Retinal pigment epithelial cell (primary cell): ENCODE data around the gene TAF9.

Experiments used
- DNase-seq: peaks from one replicate; pipeline ENCODE4 v3.0.0-alpha.2; 2010; ENCODE audit warnings: low read depth
- H3K4me3 ChIP-seq: 2 replicates; pipeline ENCODE4 v1.5.1; 2011; ENCODE audit warnings: mild to moderate bottlenecking, low read length, control low read depth, moderate library complexity
- TF ChIP-seq, protein P1 (sequence below): conservative IDR thresholded peaks from 2 replicates; pipeline ENCODE4 v1.5.1; 2011; ENCODE audit warnings: low read depth, low read length, control low read depth, inconsistent platforms

The TAF9 gene, protein sequence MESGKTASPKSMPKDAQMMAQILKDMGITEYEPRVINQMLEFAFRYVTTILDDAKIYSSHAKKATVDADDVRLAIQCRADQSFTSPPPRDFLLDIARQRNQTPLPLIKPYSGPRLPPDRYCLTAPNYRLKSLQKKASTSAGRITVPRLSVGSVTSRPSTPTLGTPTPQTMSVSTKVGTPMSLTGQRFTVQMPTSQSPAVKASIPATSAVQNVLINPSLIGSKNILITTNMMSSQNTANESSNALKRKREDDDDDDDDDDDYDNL

DNA sequence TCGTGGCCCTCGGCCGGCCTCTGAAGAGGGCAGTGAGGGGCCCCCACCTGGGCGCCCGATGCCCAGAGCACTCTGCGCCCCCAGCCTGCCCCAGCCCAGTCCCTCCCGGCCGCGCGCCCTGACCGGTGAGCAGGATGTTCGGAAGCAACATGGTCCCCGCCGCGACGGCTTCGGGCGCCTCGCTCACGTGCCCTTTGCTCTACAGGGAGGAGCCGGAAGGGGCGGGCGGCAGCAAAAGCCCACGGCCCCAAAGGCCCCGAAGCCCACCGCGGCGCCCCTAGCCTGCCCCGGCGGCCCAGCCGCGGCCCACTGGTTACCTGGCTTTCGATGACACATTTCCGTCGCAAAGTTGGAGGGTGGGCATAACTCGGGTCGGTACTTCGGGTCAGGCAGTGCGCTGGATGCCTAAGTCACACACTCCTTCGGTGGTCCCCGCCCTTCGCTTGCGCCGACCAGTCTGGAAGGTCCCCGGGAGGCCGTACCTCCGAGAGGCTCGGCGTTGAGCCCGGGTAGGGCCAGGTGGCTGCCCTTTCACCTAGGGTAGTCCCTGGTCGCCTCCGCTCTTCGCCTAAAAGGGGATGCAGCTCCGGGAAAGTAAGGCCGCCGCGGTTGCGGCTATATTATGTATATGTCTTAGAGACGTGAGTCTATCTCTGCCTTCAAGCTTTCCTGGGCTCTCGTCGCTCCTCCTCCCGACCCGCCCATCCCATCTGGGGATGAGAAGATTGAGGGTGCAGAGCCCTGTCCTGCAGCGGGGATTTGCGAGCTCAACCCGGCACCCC is at the start of gene TAF9, which contains the start of the genes AK6 and RAD17:
Gene TAF9, minus strand, starts transcription at position 181 of the 782 bp plus-strand sequence. CDS start 3,783 bp downstream, outside the sequence.
Gene AK6, minus strand, starts transcription at position 181 of the 782 bp plus-strand sequence. Its CDS starts 30 bp downstream, at position 151.
Gene RAD17, plus strand, starts transcription at position 479 of the 782 bp plus-strand sequence. CDS start 2,391 bp downstream, outside the sequence.
- peak within 1 kb of the TSS; percentile 69 for H3K4me3 ChIP-seq
- TF ChIP-seq, protein P1, sequence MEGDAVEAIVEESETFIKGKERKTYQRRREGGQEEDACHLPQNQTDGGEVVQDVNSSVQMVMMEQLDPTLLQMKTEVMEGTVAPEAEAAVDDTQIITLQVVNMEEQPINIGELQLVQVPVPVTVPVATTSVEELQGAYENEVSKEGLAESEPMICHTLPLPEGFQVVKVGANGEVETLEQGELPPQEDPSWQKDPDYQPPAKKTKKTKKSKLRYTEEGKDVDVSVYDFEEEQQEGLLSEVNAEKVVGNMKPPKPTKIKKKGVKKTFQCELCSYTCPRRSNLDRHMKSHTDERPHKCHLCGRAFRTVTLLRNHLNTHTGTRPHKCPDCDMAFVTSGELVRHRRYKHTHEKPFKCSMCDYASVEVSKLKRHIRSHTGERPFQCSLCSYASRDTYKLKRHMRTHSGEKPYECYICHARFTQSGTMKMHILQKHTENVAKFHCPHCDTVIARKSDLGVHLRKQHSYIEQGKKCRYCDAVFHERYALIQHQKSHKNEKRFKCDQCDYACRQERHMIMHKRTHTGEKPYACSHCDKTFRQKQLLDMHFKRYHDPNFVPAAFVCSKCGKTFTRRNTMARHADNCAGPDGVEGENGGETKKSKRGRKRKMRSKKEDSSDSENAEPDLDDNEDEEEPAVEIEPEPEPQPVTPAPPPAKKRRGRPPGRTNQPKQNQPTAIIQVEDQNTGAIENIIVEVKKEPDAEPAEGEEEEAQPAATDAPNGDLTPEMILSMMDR = no peak
- peak; percentile 61 for DNase-seq

DNA sequence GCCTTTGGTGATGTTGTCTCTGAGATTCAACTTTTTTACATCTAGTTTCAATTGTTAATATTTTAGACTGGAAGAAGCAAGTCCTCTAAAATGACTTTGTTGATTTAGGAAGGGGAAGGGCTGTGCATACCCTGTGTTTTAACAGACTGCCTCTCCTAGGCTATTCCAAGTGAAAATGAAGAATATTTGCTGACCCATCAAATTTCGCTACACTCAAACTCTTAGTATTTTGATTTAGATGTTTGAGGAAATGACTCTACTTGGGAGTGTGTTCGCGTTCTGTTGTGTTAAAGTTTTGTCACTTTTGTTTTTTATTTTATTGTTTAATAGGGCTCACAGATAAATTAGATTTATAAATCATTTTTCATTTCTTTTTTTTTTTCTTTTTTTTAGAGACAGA is 49.2 kb upstream of the TAF9 start:
- DNase-seq = no peak
- H3K4me3 ChIP-seq = no peak overlapping the region
- TF ChIP-seq, protein P1 = no peak

DNA sequence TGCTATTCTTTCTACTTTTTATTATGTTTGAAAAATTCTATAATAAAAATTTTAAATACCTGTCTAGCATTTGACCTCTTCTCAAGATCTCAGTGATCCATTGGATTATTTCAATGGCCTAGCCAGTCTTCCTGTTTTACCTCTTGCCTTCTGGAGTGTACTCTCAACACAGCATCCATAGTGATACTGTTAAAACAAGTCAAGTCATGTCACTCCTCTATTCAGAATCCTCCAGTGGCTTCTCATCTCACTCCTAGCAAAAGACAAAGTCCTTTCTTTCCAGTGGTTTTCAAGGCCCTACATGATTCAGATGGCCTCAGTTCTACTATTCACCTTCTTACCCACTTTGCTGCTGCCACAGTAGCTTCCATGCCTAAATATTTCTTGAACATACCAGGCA is 47.4 kb upstream of the TAF9 start:
- no peak for DNase-seq
- TF ChIP-seq, protein P1 = no peak

DNA sequence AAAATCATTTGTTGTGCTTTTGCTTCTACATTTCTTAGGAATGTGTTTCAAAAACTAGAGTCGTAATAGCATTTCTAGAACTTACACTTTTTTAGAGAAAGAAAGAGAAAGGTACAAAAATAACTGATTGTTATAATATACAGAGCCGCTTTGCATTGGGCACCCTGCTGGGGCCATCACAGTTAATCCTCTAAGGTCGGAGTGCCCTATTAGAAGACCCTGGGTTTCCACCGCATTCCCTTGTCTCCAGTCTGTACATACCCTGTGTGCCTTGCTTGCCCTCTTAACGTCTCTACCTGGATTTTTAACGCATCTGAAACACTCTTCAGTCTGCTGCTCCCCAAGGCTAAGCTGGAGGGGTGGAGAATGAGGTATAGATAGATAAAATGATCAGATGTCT is 46.9 kb upstream of the TAF9 start:
- TF ChIP-seq, protein P1 = no peak
- no peak for DNase-seq
- H3K4me3 ChIP-seq = peak overlapping the region; percentile 74

More for the DNA sequence above, 47.4 kb upstream of the TAF9 start:
- H3K4me3 ChIP-seq = no peak overlapping the region

DNA sequence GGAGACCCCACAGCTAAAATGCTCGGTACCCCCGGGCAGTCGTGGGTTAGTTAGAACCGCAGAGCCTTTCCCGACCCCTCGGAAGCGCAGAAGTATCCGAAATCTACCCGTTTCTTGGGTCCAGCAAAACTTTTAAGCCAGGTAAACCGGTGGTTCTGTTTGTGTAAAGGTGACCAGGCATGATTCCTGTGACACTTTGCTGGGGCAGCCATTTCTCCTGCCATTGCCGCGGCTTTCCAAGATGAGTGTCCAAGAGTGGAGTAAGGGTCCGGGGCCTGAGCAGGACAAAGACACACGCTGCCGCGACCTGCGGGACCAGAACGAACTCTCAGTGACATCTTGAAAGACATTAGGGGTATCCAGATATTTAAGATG is 46.3 kb upstream of the TAF9 start:
- TF ChIP-seq, protein P1 = no peak
- peak overlapping the region; percentile 74 for H3K4me3 ChIP-seq
- DNase-seq = no peak

DNA sequence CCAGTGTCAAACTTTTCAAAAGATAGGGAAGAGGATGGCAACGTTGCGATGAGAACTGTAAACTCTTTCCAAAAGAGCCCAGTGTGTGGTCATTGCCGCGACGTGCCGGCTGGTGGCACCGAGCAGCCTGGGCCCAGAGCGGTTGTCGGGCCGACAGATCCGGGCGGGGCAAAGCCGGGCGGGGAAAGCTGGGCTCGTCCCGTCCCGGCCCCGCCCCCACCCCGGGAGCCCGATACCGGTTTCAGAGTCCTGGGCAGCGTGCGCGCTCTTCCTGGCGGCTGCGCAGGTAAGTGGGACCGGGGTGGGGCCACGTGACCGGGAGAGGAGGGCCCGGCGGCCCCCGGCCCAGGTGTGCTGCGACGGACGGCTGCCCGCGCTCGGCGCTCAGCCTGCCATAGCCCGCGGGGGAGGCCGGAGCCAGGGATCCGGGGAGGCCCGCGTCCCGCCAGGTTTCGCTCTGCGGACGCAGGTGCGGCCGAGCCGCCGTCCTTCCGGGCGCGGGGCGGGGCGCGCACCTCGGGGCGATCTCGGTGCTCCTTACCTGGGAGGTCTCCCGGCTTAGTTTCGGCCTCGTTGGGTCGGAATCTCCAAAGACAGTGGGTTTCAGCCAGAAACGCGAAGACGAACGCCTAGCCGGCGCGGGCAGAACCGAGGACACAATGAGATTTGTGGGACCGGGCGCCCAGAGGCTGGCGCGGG is 45.7 kb upstream of the TAF9 start, which contains the start of gene MARVELD2:
Gene MARVELD2, plus strand, starts transcription at position 232 of the 699 bp plus-strand sequence. CDS start 4,270 bp downstream, outside the sequence.
- DNase-seq = no peak
- TF ChIP-seq, protein P1 = peak; percentile 54
- H3K4me3 ChIP-seq = peak within 1 kb of the TSS; percentile 74
